HG03108 (cell line): ENCODE measurements around the gene SELE.
"Not testable (repeated sequence)": the region's sequence is repeated elsewhere in the genome, so short reads cannot be mapped to it uniquely, and the experiment has no call there.

Experiments used
- ATAC-seq: cut with Tn5 transposase; IDR thresholded peaks from one replicate; pipeline ENCODE4 v1.9.1; 2021; ENCODE audit warnings: moderate library complexity; ENCODE audit not compliant: unreplicated experiment

SELE gene

GRCh38 chr1:169688377-169688776 is 45.5 kb downstream of the SELE start:
- ATAC-seq: not testable (repeated sequence)

GRCh38 chr1:169683661-169684060 is 50.2 kb downstream of the SELE start:
- no peak for ATAC-seq

- not testable (repeated sequence) for ATAC-seq
Measured at GRCh38 chr1:169683168-169683567, 50.7 kb downstream of the SELE start.

GRCh38 chr1:169682071-169682470 is 51.8 kb downstream of the SELE start:
- peak; percentile 32 for ATAC-seq

GRCh38 chr1:169681140-169681539 is 52.7 kb downstream of the SELE start:
- ATAC-seq: no peak

GRCh38 chr1:169680377-169681019 is 53.4 kb downstream of the SELE start:
- ATAC-seq: peak; percentile 47

- no peak for ATAC-seq
Measured at GRCh38 chr1:169679692-169680091, 54.2 kb downstream of the SELE start.

- no peak for ATAC-seq
Measured at GRCh38 chr1:169676001-169676400, 57.9 kb downstream of the SELE start.
